IPS-15b (cell line): ENCODE results near the gene TNFRSF18.
"Not testable (repeated sequence)": the region's sequence is repeated elsewhere in the genome, so short reads cannot be mapped to it uniquely, and the experiment has no call there.

ENCODE experiments used
- H3K27me3 ChIP-seq: one replicate; pipeline ENCODE4 v1.6.1; 2013; ENCODE audit warnings: low read length; ENCODE audit not compliant: control insufficient read depth, insufficient read depth
- H3K36me3 ChIP-seq: one replicate; pipeline ENCODE4 v1.6.1; 2013; ENCODE audit warnings: low read length; ENCODE audit not compliant: control insufficient read depth, insufficient read depth
- H3K4me1 ChIP-seq: one replicate; pipeline ENCODE4 v1.6.1; 2013; ENCODE audit warnings: mild to moderate bottlenecking, low read length; ENCODE audit not compliant: control insufficient read depth, insufficient read depth
- H3K4me3 ChIP-seq: one replicate; pipeline ENCODE4 v1.5.1; 2013; ENCODE audit warnings: low read depth, low read length
- H3K9ac ChIP-seq: one replicate; pipeline ENCODE4 v1.6.1; 2013; ENCODE audit warnings: low read depth, mild to moderate bottlenecking, low read length
- H3K9me3 ChIP-seq: one replicate; pipeline ENCODE4 v1.6.1; 2013; ENCODE audit warnings: mild to moderate bottlenecking, low read length; ENCODE audit not compliant: control insufficient read depth, insufficient read depth

Gene TNFRSF18

DNA sequence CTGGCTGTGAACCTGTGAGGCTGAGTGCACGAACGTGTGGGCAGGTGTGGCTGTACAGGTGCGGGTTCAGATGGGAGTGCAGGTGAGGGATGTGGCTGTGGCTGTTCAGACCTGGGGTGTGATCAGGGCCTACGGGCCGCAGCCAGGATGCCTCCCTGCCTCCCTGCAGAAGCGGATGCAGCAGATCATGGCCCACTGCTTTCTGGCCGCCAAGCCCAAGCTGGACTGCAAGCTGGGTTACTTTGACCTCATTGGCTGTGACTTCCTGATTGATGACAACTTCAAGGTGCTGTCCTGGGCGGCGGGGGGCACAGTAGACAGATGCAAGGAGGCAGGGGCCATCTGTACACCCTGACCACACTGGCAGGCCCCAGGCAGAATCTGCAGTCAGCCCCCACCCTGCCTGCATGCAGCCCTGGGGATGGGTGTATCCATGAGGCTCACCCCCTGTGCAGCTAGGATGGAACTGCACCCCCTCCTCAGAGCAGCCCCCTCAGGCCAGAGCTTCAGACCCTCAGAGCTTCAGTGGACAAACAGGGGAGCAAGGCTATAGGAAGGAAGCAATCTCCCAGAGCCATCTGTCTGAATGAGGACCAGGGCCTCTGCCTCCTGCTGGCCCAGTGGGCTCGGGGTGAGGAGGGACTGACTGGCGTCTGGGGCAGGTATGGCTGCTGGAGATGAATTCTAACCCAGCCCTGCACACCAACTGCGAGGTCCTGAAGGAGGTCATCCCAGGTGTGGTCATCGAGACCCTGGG lies 9.8 kb downstream of the TNFRSF18 start:
- Histone ChIP-seq H3K4me3 (no peak overlapping the region), H3K36me3 (no peaks in the 10 kb centered on the region), H3K4me1 (no peaks in the 10 kb centered on the region), H3K9me3 (no peaks in the 10 kb centered on the region), H3K9ac (no peak overlapping the region), H3K27me3 (no peaks in the 10 kb centered on the region)

DNA sequence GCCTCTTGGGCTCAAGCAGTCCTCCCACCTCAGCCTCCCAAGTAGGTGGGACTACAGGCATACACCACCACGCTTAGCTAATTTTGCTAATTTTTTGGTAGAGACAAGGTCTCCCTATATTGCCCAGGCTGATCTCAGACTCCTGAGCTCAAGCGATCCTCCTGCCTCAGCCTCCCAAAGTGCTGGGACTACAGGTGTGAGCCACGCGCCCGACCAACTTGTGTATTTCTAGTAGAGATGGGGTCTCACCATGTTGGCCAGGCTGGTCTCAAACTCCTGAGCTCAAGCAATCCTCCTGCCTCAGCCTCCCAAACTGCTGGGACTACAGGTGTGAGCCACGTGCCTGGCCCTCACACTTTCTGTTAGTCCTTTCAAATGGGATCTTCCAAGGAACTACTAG lies 10.7 kb downstream of the TNFRSF18 start:
- H3K27me3 ChIP-seq, H3K9ac ChIP-seq, H3K36me3 ChIP-seq, H3K4me3 ChIP-seq, H3K9me3 ChIP-seq, H3K4me1 ChIP-seq: not testable (repeated sequence)

GRCh38 chr1:1194723-1195122 lies 11.7 kb downstream of the TNFRSF18 start:
- Histone ChIP-seq H3K9me3 (peaks cover 5% of the 10 kb centered on the region), H3K36me3 (no peaks in the 10 kb centered on the region), H3K4me3 (no peak overlapping the region), H3K4me1 (no peaks in the 10 kb centered on the region), H3K27me3 (no peaks in the 10 kb centered on the region), H3K9ac (no peak overlapping the region)

DNA sequence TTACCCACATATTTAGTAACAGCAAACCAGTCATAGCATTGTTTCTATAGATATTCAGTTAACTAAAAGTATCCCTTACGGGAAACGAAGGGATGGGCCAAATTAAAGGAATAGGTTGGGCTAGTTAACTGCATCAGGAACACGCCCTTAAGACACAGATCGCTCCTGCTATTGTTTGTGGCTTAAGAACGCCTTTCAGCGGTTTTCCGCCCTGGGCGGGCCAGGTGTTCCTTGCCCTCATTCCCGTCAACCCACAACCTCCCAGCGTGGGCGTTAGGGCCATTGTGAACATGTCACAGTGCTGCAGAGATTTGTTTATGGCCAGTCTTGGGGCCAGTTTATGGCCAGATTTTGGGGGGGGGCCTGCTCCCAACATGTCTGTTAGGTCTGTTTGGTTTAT lies 14.7 kb downstream of the TNFRSF18 start:
- Histone ChIP-seq H3K9ac (no peak overlapping the region), H3K9me3 (peaks cover 5% of the 10 kb centered on the region), H3K4me3 (no peak overlapping the region), H3K36me3 (no peaks in the 10 kb centered on the region), H3K4me1 (no peaks in the 10 kb centered on the region), H3K27me3 (no peaks in the 10 kb centered on the region)

GRCh38 chr1:1189111-1189510 lies 17.3 kb downstream of the TNFRSF18 start:
- H3K36me3 ChIP-seq: no peaks in the 10 kb centered on the region
- H3K9ac ChIP-seq: no peak overlapping the region
- no peak overlapping the region for H3K4me3 ChIP-seq
- H3K4me1 ChIP-seq: no peaks in the 10 kb centered on the region
- H3K27me3 ChIP-seq: no peaks in the 10 kb centered on the region
- peaks cover 5% of the 10 kb centered on the region for H3K9me3 ChIP-seq

GRCh38 chr1:1187938-1188337 lies 18.5 kb downstream of the TNFRSF18 start:
- no peaks in the 10 kb centered on the region for H3K36me3 ChIP-seq
- H3K27me3 ChIP-seq: no peaks in the 10 kb centered on the region
- H3K9me3 ChIP-seq: peaks cover 5% of the 10 kb centered on the region
- no peak overlapping the region for H3K9ac ChIP-seq
- no peaks in the 10 kb centered on the region for H3K4me1 ChIP-seq
- H3K4me3 ChIP-seq: no peak overlapping the region

GRCh38 chr1:1185101-1185765 lies 21.2 kb downstream of the TNFRSF18 start:
- no peaks in the 10 kb centered on the region for H3K27me3 ChIP-seq
- H3K4me3 ChIP-seq: no peak overlapping the region
- H3K4me1 ChIP-seq: no peaks in the 10 kb centered on the region
- H3K36me3 ChIP-seq: no peaks in the 10 kb centered on the region
- no peaks in the 10 kb centered on the region for H3K9me3 ChIP-seq
- no peak overlapping the region for H3K9ac ChIP-seq

GRCh38 chr1:1183833-1184775 lies 22.3 kb downstream of the TNFRSF18 start:
- no peaks in the 10 kb centered on the region for H3K36me3 ChIP-seq
- no peaks in the 10 kb centered on the region for H3K9me3 ChIP-seq
- no peaks in the 10 kb centered on the region for H3K27me3 ChIP-seq
- no peak overlapping the region for H3K9ac ChIP-seq
- H3K4me1 ChIP-seq: no peaks in the 10 kb centered on the region
- no peak overlapping the region for H3K4me3 ChIP-seq

DNA sequence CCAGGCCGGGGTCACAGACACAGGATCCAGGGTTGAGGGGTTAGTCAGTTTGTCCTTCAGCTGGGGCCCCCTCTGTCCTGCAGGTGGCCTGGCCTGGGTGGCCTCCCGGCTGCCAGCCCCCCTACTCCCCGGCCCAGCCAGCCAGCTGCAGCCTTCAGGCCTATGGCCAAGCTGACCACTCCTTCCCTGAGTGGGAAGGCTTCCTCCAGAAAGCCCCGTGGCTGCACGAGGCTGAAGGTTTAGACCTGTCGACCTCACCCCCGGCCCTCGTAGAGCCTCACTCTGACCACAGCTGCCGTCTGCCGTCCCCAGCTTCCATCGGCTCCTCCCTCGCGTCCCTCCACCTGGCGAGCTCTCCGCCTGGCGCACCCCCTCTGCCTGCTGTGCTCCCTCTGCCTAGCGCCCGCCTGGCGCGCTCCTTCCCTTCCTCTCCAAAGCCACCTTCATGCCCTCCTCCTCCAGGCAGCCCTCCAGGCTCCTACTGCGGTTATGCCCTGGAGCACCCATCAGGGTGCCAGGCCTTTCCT lies 23.1 kb downstream of the TNFRSF18 start:
- H3K27me3 ChIP-seq: no peaks in the 10 kb centered on the region
- no peaks in the 10 kb centered on the region for H3K36me3 ChIP-seq
- H3K9ac ChIP-seq: no peak overlapping the region
- H3K9me3 ChIP-seq: no peaks in the 10 kb centered on the region
- no peak overlapping the region for H3K4me3 ChIP-seq
- H3K4me1 ChIP-seq: no peaks in the 10 kb centered on the region

GRCh38 chr1:1182491-1183220 lies 23.7 kb downstream of the TNFRSF18 start:
- no peak overlapping the region for H3K4me3 ChIP-seq
- no peak overlapping the region for H3K9ac ChIP-seq
- H3K27me3 ChIP-seq: no peaks in the 10 kb centered on the region
- no peaks in the 10 kb centered on the region for H3K4me1 ChIP-seq
- no peaks in the 10 kb centered on the region for H3K9me3 ChIP-seq
- no peaks in the 10 kb centered on the region for H3K36me3 ChIP-seq

- H3K9ac ChIP-seq: no peak overlapping the region
- no peaks in the 10 kb centered on the region for H3K9me3 ChIP-seq
- no peaks in the 10 kb centered on the region for H3K36me3 ChIP-seq
- H3K27me3 ChIP-seq: no peaks in the 10 kb centered on the region
- H3K4me1 ChIP-seq: no peaks in the 10 kb centered on the region
- no peak overlapping the region for H3K4me3 ChIP-seq
Measured at GRCh38 chr1:1181938-1182410, 24.4 kb downstream of the TNFRSF18 start.
